Endothelial cell of umbilical vein (primary cell): ENCODE measurements around the gene TLNRD1. TPM values are rescaled to one million over a fixed set of nuclear protein-coding genes. Genes with fewer than 3 reads are reported as not detected.

Source experiments
- BruUV-seq: library from RNA; stranded (reverse); fragments of 400-500 nt; replicated peaks from 2 replicates; lab custom pipeline; 2021; lab: Mats Ljungman, UMichigan
- CTCF ChIA-PET: fragments of 300-600, 350-600 bp; sonication (Branson Sonifier 250); formaldehyde crosslinking; loops from one replicate; lab custom pipeline; 2021; ENCODE audit warnings: antibody characterized with exemption, inconsistent platforms; lab: Charles Lee
- POLR2A ChIA-PET: fragments of 300-600, 350-600 bp; sonication (Branson Sonifier 250); formaldehyde crosslinking; loops from one replicate; lab custom pipeline; 2021; ENCODE audit warnings: antibody characterized with exemption, inconsistent platforms; lab: Charles Lee
- DNase-seq: peaks from one replicate; pipeline ENCODE4 v3.0.0-alpha.2; 2011; ENCODE audit warnings: low read depth, low spot score
- FAIRE-seq: peaks from 2 replicates; lab custom pipeline; 2011; peaks lifted over from hg19 to GRCh38; lab: Jason Lieb, UNC
- H2AFZ ChIP-seq: 2 replicates; pipeline ENCODE4 v1.6.0; 2012; ENCODE audit warnings: low read depth, low read length, control low read depth, inconsistent platforms
- H3K27ac ChIP-seq: 2 replicates; pipeline ENCODE4 v1.5.1; 2011; ENCODE audit warnings: low read depth, mild to moderate bottlenecking, control low read depth, low read length, moderate library complexity; ENCODE audit not compliant: insufficient read depth
- H3K27me3 ChIP-seq, 2 experiments: 2 replicates each; pipeline versions ENCODE4 v1.6.0 to v1.6.1; 2011; ENCODE audit warnings: low read length in 2 of 2, mixed read lengths in 1 of 2; ENCODE audit not compliant: control insufficient read depth in 2 of 2, insufficient read depth in 2 of 2
- H3K36me3 ChIP-seq, 2 experiments: 2 replicates in 1 of 2; 3 replicates in 1 of 2; pipeline ENCODE4 v1.5.1; 2011; ENCODE audit warnings: low read length in 2 of 2, mild to moderate bottlenecking in 1 of 2, moderate library complexity in 1 of 2; ENCODE audit not compliant: control insufficient read depth in 2 of 2, insufficient read depth in 2 of 2; ENCODE audit errors: extremely low read depth in 1 of 2
- H3K4me1 ChIP-seq: 3 replicates; pipeline ENCODE4 v1.5.1; 2011; ENCODE audit warnings: mild to moderate bottlenecking, low read length; ENCODE audit not compliant: control insufficient read depth, insufficient read depth; ENCODE audit errors: extremely low read depth
- H3K4me2 ChIP-seq: 2 replicates; pipeline ENCODE4 v1.6.1; 2011; ENCODE audit warnings: low read length, control low read depth, mixed read lengths; ENCODE audit not compliant: insufficient read depth
- H3K4me3 ChIP-seq, 3 experiments: fragments of 200-600 bp in 1 of 3; sonication (generic), shearing (Covaris generic) in 1 of 3; replicated peaks in 1 of 3; 2 replicates each; pipeline ENCODE4 v1.5.1; 2011 to 2016; ENCODE audit warnings: control low read depth in 3 of 3, low read length in 3 of 3, mild to moderate bottlenecking in 2 of 3, inconsistent platforms in 1 of 3, low read depth in 1 of 3, moderate library complexity in 1 of 3; ENCODE audit not compliant: insufficient read depth in 1 of 3
- H3K79me2 ChIP-seq: 2 replicates; pipeline ENCODE4 v1.6.0; 2012; ENCODE audit warnings: low read length, inconsistent platforms; ENCODE audit not compliant: control insufficient read depth, insufficient read depth
- H3K9ac ChIP-seq: replicated peaks from 2 replicates; pipeline ENCODE3; 2011; ENCODE audit warnings: low read length, control low read depth; ENCODE audit not compliant: insufficient read depth; ENCODE audit errors: extremely low read depth
- H3K9me1 ChIP-seq: replicated peaks from 3 replicates; pipeline ENCODE4 v1.6.0; 2011; ENCODE audit warnings: mild to moderate bottlenecking, low read length; ENCODE audit not compliant: control insufficient read depth, insufficient read depth; ENCODE audit errors: extremely low read depth
- H3K9me3 ChIP-seq: replicated peaks from 2 replicates; pipeline ENCODE4 v1.5.1; 2012; ENCODE audit warnings: low read length, inconsistent platforms; ENCODE audit not compliant: control insufficient read depth, insufficient read depth
- H4K20me1 ChIP-seq: replicated peaks from 2 replicates; pipeline ENCODE3; 2011; ENCODE audit warnings: mild to moderate bottlenecking, low read length; ENCODE audit not compliant: control insufficient read depth, insufficient read depth; ENCODE audit errors: extremely low read depth
- CTCF ChIP-seq, 2 donors: IDR thresholded peaks; 1 replicate in 1 of 2; 2 replicates in 1 of 2; pipeline ENCODE4 v1.5.1; 2011; ENCODE audit warnings: low read length in 2 of 2, mild to moderate bottlenecking in 2 of 2, moderate library complexity in 2 of 2, control low read depth in 1 of 2, inconsistent platforms in 1 of 2, low read depth in 1 of 2; ENCODE audit not compliant: insufficient read depth in 1 of 2; ENCODE audit errors: extremely low read depth in 1 of 2
- EZH2 ChIP-seq: IDR thresholded peaks from 2 replicates; pipeline ENCODE4 v1.6.1; 2012; ENCODE audit warnings: borderline replicate concordance, low read depth, mild to moderate bottlenecking, moderate library complexity, low read length, inconsistent platforms; ENCODE audit not compliant: severe bottlenecking
- FOS ChIP-seq: IDR thresholded peaks from 2 replicates; pipeline ENCODE4 v1.6.1; 2011; ENCODE audit warnings: mild to moderate bottlenecking, low read length, moderate library complexity, borderline replicate concordance; ENCODE audit not compliant: insufficient read depth
- GATA2 ChIP-seq: IDR thresholded peaks from 2 replicates; pipeline ENCODE4 v1.7.0; 2011; ENCODE audit warnings: low read depth, mild to moderate bottlenecking, moderate library complexity, mixed read lengths, low read length; ENCODE audit not compliant: insufficient read length, insufficient read depth
- JUN ChIP-seq: IDR thresholded peaks from 2 replicates; pipeline ENCODE4 v1.6.1; 2011; ENCODE audit warnings: borderline replicate concordance, low read depth; ENCODE audit not compliant: insufficient read length, insufficient read depth
- MYC ChIP-seq: IDR thresholded peaks from one replicate; pipeline ENCODE4 v1.6.1; 2011; ENCODE audit warnings: mild to moderate bottlenecking, low read depth, low read length
- POLR2A ChIP-seq: IDR thresholded peaks from 2 replicates; pipeline ENCODE4 v1.6.1; 2012; ENCODE audit warnings: low read depth, mild to moderate bottlenecking, control low read depth, low read length
- POLR2AphosphoS5 ChIP-seq: IDR thresholded peaks from 2 replicates; pipeline ENCODE4 v1.6.1; 2012; ENCODE audit warnings: low read depth, mild to moderate bottlenecking, control low read depth, low read length, moderate library complexity; ENCODE audit not compliant: insufficient read depth
- dilution Hi-C: fragments of 300-500 bp; cut with MboI; formaldehyde crosslinking; loops from one replicate; pipeline ENCODE4 v1.15.0; 2019; ENCODE audit warnings: low sequenced_read_pairs; ENCODE audit not compliant: extremely low pct_ligation_motif_present
- intact Hi-C: fragments of 100-400 bp; cut with micrococcal nuclease; formaldehyde crosslinking; loops from one replicate; pipeline ENCODE4 v1.10.0; 2022
- polyA plus RNA-seq, 4 experiments: library from polyadenylated mRNA; depleted of rRNA in 3 of 4; stranded (reverse) in 3 of 4; unstranded in 1 of 4; fragments of >200 nt; gene quantifications; 2 replicates each; pipeline versions ENCODE4 v1.2.1 to v1.2.3, GENCODE V29; 2011 to 2012; ENCODE audit warnings: missing spikeins in 1 of 4
- total RNA-seq: library from RNA; stranded (reverse); gene quantifications from 2 replicates; pipeline ENCODE4 v1.2.3, GENCODE V29; 2021
- TF ChIP-seq, protein P1 (sequence below): IDR thresholded peaks from 2 replicates; pipeline ENCODE4 v1.6.1; 2011; ENCODE audit not compliant: insufficient read depth, insufficient read length

The TLNRD1 gene
- total and polyA plus RNA-seq, 2 donors (not counting 3 experiments of a cell fraction or from before 2014, with no cell fraction given): 17.8 to 33.0 TPM

- POLR2A ChIA-PET: no interaction called here
- CTCF ChIA-PET: interaction anchor here (1.4 kb wide), 1 partner anchor 10 kb away, joined by 3 read pairs; no protein-coding TSS in a partner anchor
Observed at GRCh38 chr15:81014446-81015093, 13.8 kb downstream of the TLNRD1 start.

More at GRCh38 chr15:81014446-81015093, 13.8 kb downstream of the TLNRD1 start:
- Histone ChIP-seq H3K9me3 (no peaks in the 10 kb centered on the region), H4K20me1 (no peaks in the 10 kb centered on the region), H3K27me3 (no peaks in the 10 kb centered on the region), H3K9ac (no peak overlapping the region), H2AFZ (no peak overlapping the region), H3K79me2 (peaks cover 3% of the 10 kb centered on the region), H3K4me2 (no peak overlapping the region), H3K36me3 (no peaks in the 10 kb centered on the region), H3K4me1 (peaks cover 4% of the 10 kb centered on the region), H3K9me1 (no peaks in the 10 kb centered on the region), H3K4me3 (no peak overlapping the region), H3K27ac (no peak overlapping the region)
- intact Hi-C loops: no loop called here
- no peak for TF ChIP-seq JUN
- TF ChIP-seq, protein P1, sequence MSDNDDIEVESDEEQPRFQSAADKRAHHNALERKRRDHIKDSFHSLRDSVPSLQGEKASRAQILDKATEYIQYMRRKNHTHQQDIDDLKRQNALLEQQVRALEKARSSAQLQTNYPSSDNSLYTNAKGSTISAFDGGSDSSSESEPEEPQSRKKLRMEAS: no peak
- TF ChIP-seq FOS: no peak
- TF ChIP-seq GATA2: no peak
- no peak for TF ChIP-seq CTCF (IDR thresholded peaks at IDR 0.05; ENCODE audit: extremely low read depth in 1 of 2, insufficient read depth in 1 of 2, low read depth in 1 of 2, low read length in 2 of 2)
- TF ChIP-seq POLR2A: no peak
- no peak for TF ChIP-seq EZH2
- no peak for TF ChIP-seq POLR2AphosphoS5
- TF ChIP-seq MYC: no peak
- FAIRE-seq (no peak), DNase-seq (no peak)
- dilution Hi-C loops: no loop called here
- no TSS peak for BruUV-seq
